GM12878 (cell line): ENCODE data around the gene PIK3R3. TPM values are rescaled to one million over a fixed set of nuclear protein-coding genes. Genes with fewer than 3 reads are reported as not detected.

Source experiments
- ATAC-seq: fragments of 200-7000 bp; cut with Tn5 transposase; 3 replicates; pipeline ENCODE4 v1.9.1; 2020; ENCODE audit warnings: mild to moderate bottlenecking, moderate library complexity
- BruUV-seq: library from RNA; stranded (reverse); fragments of 400-500 nt; replicated peaks from 2 replicates; lab custom pipeline; 2021; lab: Mats Ljungman, UMichigan
- CTCF ChIA-PET: fragments of 300-600 bp; sonication (Branson Sonifier 250); formaldehyde crosslinking; extraction: SDS; loops from one replicate; lab custom pipeline; 2021; ENCODE audit warnings: inconsistent platforms; lab: Yijun Ruan, JAX
- POLR2A ChIA-PET: fragments of 350-600 bp; formaldehyde crosslinking; extraction: SDS; loops from one replicate; lab custom pipeline; 2021; ENCODE audit warnings: inconsistent platforms; lab: Charles Lee
- RAD21 ChIA-PET: fragments of 300-600 bp; sonication (Branson Sonifier 250); formaldehyde crosslinking; loops from one replicate; lab custom pipeline; 2023; ENCODE audit warnings: antibody characterized with exemption; ENCODE audit not compliant: unreplicated experiment; lab: Charles Lee
- SMC1A ChIA-PET: fragments of 300-600 bp; sonication (Branson Sonifier 250); formaldehyde crosslinking; loops from one replicate; lab custom pipeline; 2023; ENCODE audit not compliant: unreplicated experiment, uncharacterized antibody; lab: Charles Lee
- DNase-seq: peaks from one replicate; pipeline ENCODE4 v3.0.0-alpha.2; 2011; ENCODE audit warnings: low read depth, low spot score
- FAIRE-seq: peaks from 3 replicates; lab custom pipeline; 2011; peaks lifted over from hg19 to GRCh38; lab: Jason Lieb, UNC
- H2AFZ ChIP-seq: 2 replicates; pipeline ENCODE4 v1.6.0; 2011; ENCODE audit warnings: low read depth, low read length, control low read depth; ENCODE audit not compliant: control insufficient read depth
- H3K27ac ChIP-seq: 2 replicates; pipeline ENCODE4 v1.5.1; 2011; ENCODE audit warnings: control low read depth; ENCODE audit not compliant: control insufficient read depth, insufficient read depth
- H3K27me3 ChIP-seq, 2 experiments: replicated peaks in 1 of 2; 2 replicates each; pipeline versions ENCODE4 v1.6.0 to v1.6.1; 2011; ENCODE audit warnings: low read length in 1 of 2; ENCODE audit not compliant: control insufficient read depth in 2 of 2, insufficient read depth in 2 of 2
- H3K36me3 ChIP-seq, 2 experiments: 2 replicates each; pipeline ENCODE4 v1.5.1; 2011; ENCODE audit warnings: low read length in 1 of 2; ENCODE audit not compliant: control insufficient read depth in 2 of 2, insufficient read depth in 2 of 2
- H3K4me1 ChIP-seq: 2 replicates; pipeline ENCODE4 v1.6.1; 2011; ENCODE audit warnings: mild to moderate bottlenecking, low read length, moderate library complexity, mixed read lengths; ENCODE audit not compliant: control insufficient read depth, insufficient read depth
- H3K4me2 ChIP-seq: 2 replicates; pipeline ENCODE4 v1.6.0; 2011; ENCODE audit warnings: control low read depth; ENCODE audit not compliant: control insufficient read depth, insufficient read depth
- H3K4me3 ChIP-seq: fragments of 200-600 bp; sonication (generic); 2 replicates; pipeline ENCODE4 v1.5.1; 2016
- H3K79me2 ChIP-seq: 2 replicates; pipeline ENCODE4 v1.6.0; 2011; ENCODE audit warnings: low read length; ENCODE audit not compliant: control insufficient read depth, insufficient read depth
- H3K9ac ChIP-seq: 2 replicates; pipeline ENCODE4 v1.8.0; 2011; ENCODE audit warnings: low read length, control low read depth, mixed read lengths; ENCODE audit not compliant: control insufficient read depth, insufficient read depth
- H3K9me3 ChIP-seq: replicated peaks from 3 replicates; pipeline ENCODE4 v1.5.1; 2011; ENCODE audit warnings: mild to moderate bottlenecking, low read length; ENCODE audit not compliant: control insufficient read depth, insufficient read depth
- H4K20me1 ChIP-seq: 2 replicates; pipeline ENCODE4 v1.6.0; 2011; ENCODE audit not compliant: control insufficient read depth, insufficient read depth
- CBFB ChIP-seq: IDR thresholded peaks from 2 replicates; pipeline ENCODE4 v1.6.1; 2016; ENCODE audit warnings: antibody characterized with exemption, low read depth
- CBX3 ChIP-seq: fragments of 200-600 bp; sonication (generic); IDR thresholded peaks from 2 replicates; pipeline ENCODE4 v1.6.1; 2016; ENCODE audit warnings: low read depth, borderline replicate concordance
- ELK1 ChIP-seq: IDR thresholded peaks from 2 replicates; pipeline ENCODE4 v1.6.1; 2012; ENCODE audit warnings: low read depth, low read length, improper control_type of control experiment
- EP300 ChIP-seq, 2 experiments: fragments of 150-350 bp in 1 of 2; IDR thresholded peaks; 2 replicates each; pipeline ENCODE4 v1.6.1; 2011 to 2012; ENCODE audit warnings: low read depth in 2 of 2, low read length in 2 of 2, borderline replicate concordance in 1 of 2, improper control_type of control experiment in 1 of 2, inconsistent platforms in 1 of 2; ENCODE audit not compliant: control insufficient read depth in 1 of 2
- EZH2 ChIP-seq: IDR thresholded peaks from 2 replicates; pipeline ENCODE4 v1.6.1; 2012; ENCODE audit warnings: low read depth, mild to moderate bottlenecking, control low read depth, inconsistent platforms, low read length, borderline replicate concordance; ENCODE audit not compliant: control insufficient read depth
- KDM1A ChIP-seq: fragments of 200-600 bp; sonication (generic); IDR thresholded peaks from 2 replicates; pipeline ENCODE4 v1.6.1; 2016; ENCODE audit warnings: borderline replicate concordance
- MEF2A ChIP-seq: IDR thresholded peaks from 2 replicates; pipeline ENCODE4 v1.6.1; 2011; ENCODE audit warnings: low read depth, mild to moderate bottlenecking, low read length, moderate library complexity; ENCODE audit not compliant: insufficient read depth
- MTA2 ChIP-seq: fragments of 450-650 bp; IDR thresholded peaks from 2 replicates; pipeline ENCODE4 v1.6.1; 2016; ENCODE audit warnings: low read depth, mild to moderate bottlenecking, moderate library complexity
- MTA3 ChIP-seq: IDR thresholded peaks from 2 replicates; pipeline ENCODE4 v1.6.1; 2012; ENCODE audit warnings: low read length, inconsistent platforms, borderline replicate concordance
- NFIC ChIP-seq: IDR thresholded peaks from 2 replicates; pipeline ENCODE4 v1.6.1; 2012; ENCODE audit warnings: low read depth, mild to moderate bottlenecking, inconsistent platforms, low read length, moderate library complexity
- RUNX3 ChIP-seq: IDR thresholded peaks from 2 replicates; pipeline ENCODE4 v1.6.1; 2012; ENCODE audit warnings: low read length, inconsistent platforms
- SMARCA5 ChIP-seq: fragments of 450-650 bp; IDR thresholded peaks from 2 replicates; pipeline ENCODE4 v1.6.1; 2017; ENCODE audit warnings: mild to moderate bottlenecking
- SUPT20H ChIP-seq: IDR thresholded peaks from 2 replicates; pipeline ENCODE4 v1.6.1; 2011; ENCODE audit warnings: low read depth, mild to moderate bottlenecking, low read length, moderate library complexity, borderline replicate concordance; ENCODE audit not compliant: control insufficient read depth
- SUZ12 ChIP-seq: fragments of 200-600 bp; sonication (generic); IDR thresholded peaks from one replicate; pipeline ENCODE4 v1.6.1; 2018; ENCODE audit warnings: antibody characterized with exemption, mild to moderate bottlenecking; ENCODE audit not compliant: unreplicated experiment
- TBL1XR1 ChIP-seq: IDR thresholded peaks from 2 replicates; pipeline ENCODE4 v1.6.1; 2012; ENCODE audit warnings: low read depth, low read length, improper control_type of control experiment
- ZNF217 ChIP-seq: fragments of 450-650 bp; IDR thresholded peaks from 2 replicates; pipeline ENCODE4 v1.6.1; 2017; ENCODE audit warnings: antibody characterized with exemption, mild to moderate bottlenecking
- ZZZ3 ChIP-seq: IDR thresholded peaks from 2 replicates; pipeline ENCODE4 v1.6.1; 2011; ENCODE audit warnings: low read depth; ENCODE audit not compliant: control insufficient read depth, insufficient read length
- WGBS: methylation state at CpG from one replicate; pipeline ENCODE4 v1.1.6; 2016; ENCODE audit warnings: low lambda C conversion rate; ENCODE audit not compliant: insufficient replicate concordance, insufficient coverage; ENCODE audit errors: missing lambda C conversion rate; 5-methylcytosine and 5-hydroxymethylcytosine counted together
- in situ Hi-C: fragments of 300-500 bp; cut with MboI; formaldehyde crosslinking; loops from 9 replicates; pipeline ENCODE4 v1.14.3; 2018; ENCODE audit warnings: mixed read lengths
- intact Hi-C: fragments of 100-400 bp; cut with micrococcal nuclease; formaldehyde crosslinking; loops from one replicate; pipeline ENCODE4 v1.14.2; 2022; ENCODE audit not compliant: unreplicated experiment
- polyA plus RNA-seq, 11 experiments: library from polyadenylated mRNA; depleted of rRNA in 4 of 11; unstranded in 6 of 11; stranded (reverse) in 5 of 11; fragments of >200 nt; fragmentation: Nextera tagmentation in 4 of 11; fragmentation: Illumina TruSeq in 1 of 11; extraction: Ambion mirVana in 4 of 11; extraction: Trizol in 1 of 11; gene quantifications; 1 replicate in 1 of 11; 2 replicates in 10 of 11; pipeline versions ENCODE4 v1.2.1 to v1.2.3, GENCODE V29; 2011 to 2016; ENCODE audit warnings: inconsistent platforms in 2 of 11, missing spikeins in 2 of 11, low read depth in 1 of 11
- total RNA-seq, 4 experiments: library from RNA; depleted of rRNA in 3 of 4; stranded (reverse); fragments of >200 nt in 3 of 4; fragmentation: Illumina TruSeq in 1 of 4; extraction: Trizol in 1 of 4; gene quantifications; 2 replicates each; pipeline versions ENCODE4 v1.2.1 to v1.2.3, GENCODE V29; 2013 to 2021
- TF ChIP-seq, protein P1 (sequence below): fragments of 450-650 bp; formaldehyde crosslinking; IDR thresholded peaks from 2 replicates; pipeline ENCODE4 v1.4.0; 2020; ENCODE audit warnings: mild to moderate bottlenecking, moderate library complexity

PIK3R3 gene
- total and polyA plus RNA-seq, 10 of the 15 experiments (the other 5 are each of a cell fraction or from before 2014, with no cell fraction given) = 4.8 to 27.0 (median 19.8) TPM

- Histone ChIP-seq H3K36me3 (peaks cover 2 to 14% of the 10 kb centered on the region in 2 experiments; a peak in 3 of 4 replicates), H3K9me3 (no peaks in the 10 kb centered on the region), H3K4me2 (no peak overlapping the region), H3K4me1 (no peaks in the 10 kb centered on the region), H3K79me2 (no peaks in the 10 kb centered on the region), H3K9ac (no peak overlapping the region), H3K27ac (no peak overlapping the region), H2AFZ (no peak overlapping the region), H3K4me3 (no peak overlapping the region), H4K20me1 (no peaks in the 10 kb centered on the region), H3K27me3 (no peaks in the 10 kb centered on the region)
- ChIA-PET RAD21 (interaction anchor here (1.5 kb wide), 1 partner anchor 8 kb away, joined by 3 read pairs; no protein-coding TSS in a partner anchor), CTCF (no interaction called here), SMC1A (no interaction called here), POLR2A (interaction anchor here (0.5 kb wide), 1 partner anchor 72 kb away, joined by 3 read pairs; no protein-coding TSS in a partner anchor)
- ATAC-seq (no peak), FAIRE-seq (no peak), DNase-seq (no peak)
- in situ Hi-C loops (no loop called here), intact Hi-C loops (no loop called here)
- 100% methylated on average over 1 of the region's 1 CpG for WGBS
- TF ChIP-seq SUPT20H (no peak), SUZ12 (no peak), MEF2A (no peak), EP300 (IDR thresholded peaks at IDR 0.05; ENCODE audit: borderline replicate concordance in 1 of 2, control insufficient read depth in 1 of 2, low read depth in 2 of 2, low read length in 2 of 2) (no peak), ZZZ3 (no peak), NFIC (no peak), ELK1 (no peak), KDM1A (no peak), RUNX3 (no peak), CBX3 (no peak), ZNF217 (no peak), TBL1XR1 (no peak), MTA3 (no peak), SMARCA5 (no peak), EZH2 (no peak), CBFB (no peak), MTA2 (no peak)
- TF ChIP-seq, protein P1, sequence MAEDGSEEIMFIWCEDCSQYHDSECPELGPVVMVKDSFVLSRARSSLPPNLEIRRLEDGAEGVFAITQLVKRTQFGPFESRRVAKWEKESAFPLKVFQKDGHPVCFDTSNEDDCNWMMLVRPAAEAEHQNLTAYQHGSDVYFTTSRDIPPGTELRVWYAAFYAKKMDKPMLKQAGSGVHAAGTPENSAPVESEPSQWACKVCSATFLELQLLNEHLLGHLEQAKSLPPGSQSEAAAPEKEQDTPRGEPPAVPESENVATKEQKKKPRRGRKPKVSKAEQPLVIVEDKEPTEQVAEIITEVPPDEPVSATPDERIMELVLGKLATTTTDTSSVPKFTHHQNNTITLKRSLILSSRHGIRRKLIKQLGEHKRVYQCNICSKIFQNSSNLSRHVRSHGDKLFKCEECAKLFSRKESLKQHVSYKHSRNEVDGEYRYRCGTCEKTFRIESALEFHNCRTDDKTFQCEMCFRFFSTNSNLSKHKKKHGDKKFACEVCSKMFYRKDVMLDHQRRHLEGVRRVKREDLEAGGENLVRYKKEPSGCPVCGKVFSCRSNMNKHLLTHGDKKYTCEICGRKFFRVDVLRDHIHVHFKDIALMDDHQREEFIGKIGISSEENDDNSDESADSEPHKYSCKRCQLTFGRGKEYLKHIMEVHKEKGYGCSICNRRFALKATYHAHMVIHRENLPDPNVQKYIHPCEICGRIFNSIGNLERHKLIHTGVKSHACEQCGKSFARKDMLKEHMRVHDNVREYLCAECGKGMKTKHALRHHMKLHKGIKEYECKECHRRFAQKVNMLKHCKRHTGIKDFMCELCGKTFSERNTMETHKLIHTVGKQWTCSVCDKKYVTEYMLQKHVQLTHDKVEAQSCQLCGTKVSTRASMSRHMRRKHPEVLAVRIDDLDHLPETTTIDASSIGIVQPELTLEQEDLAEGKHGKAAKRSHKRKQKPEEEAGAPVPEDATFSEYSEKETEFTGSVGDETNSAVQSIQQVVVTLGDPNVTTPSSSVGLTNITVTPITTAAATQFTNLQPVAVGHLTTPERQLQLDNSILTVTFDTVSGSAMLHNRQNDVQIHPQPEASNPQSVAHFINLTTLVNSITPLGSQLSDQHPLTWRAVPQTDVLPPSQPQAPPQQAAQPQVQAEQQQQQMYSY = no peak
- no TSS peak for BruUV-seq
Observed at GRCh38 chr1:46005594-46005993, 126.8 kb downstream of the PIK3R3 start.
